ENCODE results near the gene WWOX. TPM values are rescaled to one million over a fixed set of nuclear protein-coding genes. Genes with fewer than 3 reads are reported as not detected.

Gene WWOX
- total RNA-seq, 2 experiments from 2014 or later, result 20.2 to 21.4 TPM

DNA sequence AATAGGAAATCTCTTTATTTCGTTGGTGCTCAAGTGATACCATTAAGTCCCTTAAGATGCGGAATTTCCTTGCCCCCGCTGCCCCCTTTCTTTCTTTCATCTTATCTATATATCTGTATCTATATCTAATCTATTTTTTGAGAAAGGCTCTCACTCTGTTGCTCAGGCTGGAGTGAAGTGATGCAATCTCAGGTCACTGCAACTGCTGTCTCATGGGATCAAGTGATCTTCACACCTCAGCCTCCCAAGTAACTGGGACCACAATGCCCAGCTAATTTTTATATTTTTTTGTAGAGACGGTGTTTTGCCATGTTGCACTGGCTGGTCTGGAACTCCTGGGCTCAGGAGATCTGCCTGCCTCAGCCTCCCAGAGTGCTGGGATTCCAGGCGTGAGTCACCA is 693.5 kb downstream of the WWOX start:
- H3K27me3 Mint-ChIP-seq (ENCODE audit: low read depth), result no peaks in the 10 kb centered on the region
- no peaks in the 10 kb centered on the region for H3K36me3 Mint-ChIP-seq (ENCODE audit: low read depth)
- H3K4me3 Mint-ChIP-seq, result no peak overlapping the region
- no peak for DNase-seq
- no peak overlapping the region for H3K27ac Mint-ChIP-seq
- H3K9me3 Mint-ChIP-seq, result no peaks in the 10 kb centered on the region
- CTCF ChIA-PET, result no interaction called here
- H3K4me1 Mint-ChIP-seq (ENCODE audit: low read depth), result peaks cover 5% of the 10 kb centered on the region
- intact Hi-C loops (cut with micrococcal nuclease), result no loop called here

- no peaks in the 10 kb centered on the region for H3K27me3 Mint-ChIP-seq (ENCODE audit: low read depth)
- H3K27ac Mint-ChIP-seq, result no peak overlapping the region
- no peak overlapping the region for H3K4me3 Mint-ChIP-seq
- H3K4me1 Mint-ChIP-seq (ENCODE audit: low read depth), result peaks cover 5% of the 10 kb centered on the region
- intact Hi-C loops (cut with micrococcal nuclease), result no loop called here
- H3K36me3 Mint-ChIP-seq (ENCODE audit: low read depth), result no peaks in the 10 kb centered on the region
- no peaks in the 10 kb centered on the region for H3K9me3 Mint-ChIP-seq
- DNase-seq, result no peak
- CTCF ChIA-PET, result interaction anchor here (0.8 kb wide), 1 partner anchor 10 kb away, joined by 3 read pairs; no protein-coding TSS in a partner anchor
Observed at GRCh38 chr16:78794581-78795250, 695.3 kb downstream of the WWOX start.

- Mint-ChIP-seq H3K27me3 (ENCODE audit: low read depth) (no peaks in the 10 kb centered on the region), H3K4me1 (ENCODE audit: low read depth) (peaks cover 2% of the 10 kb centered on the region)
- CTCF ChIA-PET, result no interaction called here
Observed at GRCh38 chr16:78795433-78795832, 696.0 kb downstream of the WWOX start.

GRCh38 chr16:78796221-78796866 is 696.9 kb downstream of the WWOX start:
- DNase-seq, result peak; percentile 24
- no peaks in the 10 kb centered on the region for H3K4me1 Mint-ChIP-seq (ENCODE audit: low read depth)
- intact Hi-C loops (cut with micrococcal nuclease), result no loop called here
- H3K36me3 Mint-ChIP-seq (ENCODE audit: low read depth), result no peaks in the 10 kb centered on the region
- no peaks in the 10 kb centered on the region for H3K9me3 Mint-ChIP-seq
- H3K4me3 Mint-ChIP-seq, result no peak overlapping the region
- CTCF ChIA-PET, result no interaction called here
- no peaks in the 10 kb centered on the region for H3K27me3 Mint-ChIP-seq (ENCODE audit: low read depth)
- H3K27ac Mint-ChIP-seq, result no peak overlapping the region

More at GRCh38 chr16:78795433-78795832, 696.0 kb downstream of the WWOX start:
- intact Hi-C loops (cut with micrococcal nuclease), result no loop called here
- Mint-ChIP-seq H3K36me3 (ENCODE audit: low read depth) (no peaks in the 10 kb centered on the region), H3K9me3 (no peaks in the 10 kb centered on the region), H3K4me3 (no peak overlapping the region), H3K27ac (no peak overlapping the region)
- no peak for DNase-seq

DNA sequence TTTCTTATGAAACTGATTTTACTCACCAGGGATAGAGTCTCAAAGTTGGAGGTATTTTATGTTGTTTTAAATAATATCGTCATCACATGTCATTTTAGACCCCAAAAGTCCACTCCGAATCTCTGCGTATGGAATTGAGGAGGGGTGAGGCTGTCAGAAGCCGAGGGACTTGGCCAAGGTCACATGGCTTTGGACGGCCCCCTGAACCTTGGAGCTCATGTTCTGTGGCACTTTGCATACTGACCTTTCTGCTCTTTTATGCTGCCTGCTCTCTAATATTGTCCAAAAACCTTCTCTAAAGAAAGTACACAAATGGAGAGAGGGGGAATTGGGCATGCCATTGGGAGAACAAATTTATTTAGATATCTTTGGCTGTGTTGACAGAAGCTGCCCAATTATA is 700.0 kb downstream of the WWOX start:
- Mint-ChIP-seq H3K27me3 (ENCODE audit: low read depth) (no peaks in the 10 kb centered on the region), H3K4me3 (no peak overlapping the region), H3K9me3 (no peaks in the 10 kb centered on the region), H3K4me1 (ENCODE audit: low read depth) (no peaks in the 10 kb centered on the region), H3K27ac (no peak overlapping the region), H3K36me3 (ENCODE audit: low read depth) (no peaks in the 10 kb centered on the region)
- CTCF ChIA-PET, result no interaction called here
- DNase-seq, result no peak
- intact Hi-C loops (cut with micrococcal nuclease), result no loop called here

- H3K27ac Mint-ChIP-seq, result no peak overlapping the region
- intact Hi-C loops (cut with micrococcal nuclease), result no loop called here
- H3K4me1 Mint-ChIP-seq (ENCODE audit: low read depth), result no peaks in the 10 kb centered on the region
- no peaks in the 10 kb centered on the region for H3K36me3 Mint-ChIP-seq (ENCODE audit: low read depth)
- H3K27me3 Mint-ChIP-seq (ENCODE audit: low read depth), result no peaks in the 10 kb centered on the region
- CTCF ChIA-PET, result interaction anchor here (0.6 to 0.9 kb wide), 2 partner anchors 30 to 353 kb away, joined by 3 to 4 read pairs; no protein-coding TSS in a partner anchor
- peaks cover under 1% of the 10 kb centered on the region for H3K9me3 Mint-ChIP-seq
- no peak for DNase-seq
- H3K4me3 Mint-ChIP-seq, result no peak overlapping the region
Observed at GRCh38 chr16:78800523-78800922, 701.1 kb downstream of the WWOX start.

DNA sequence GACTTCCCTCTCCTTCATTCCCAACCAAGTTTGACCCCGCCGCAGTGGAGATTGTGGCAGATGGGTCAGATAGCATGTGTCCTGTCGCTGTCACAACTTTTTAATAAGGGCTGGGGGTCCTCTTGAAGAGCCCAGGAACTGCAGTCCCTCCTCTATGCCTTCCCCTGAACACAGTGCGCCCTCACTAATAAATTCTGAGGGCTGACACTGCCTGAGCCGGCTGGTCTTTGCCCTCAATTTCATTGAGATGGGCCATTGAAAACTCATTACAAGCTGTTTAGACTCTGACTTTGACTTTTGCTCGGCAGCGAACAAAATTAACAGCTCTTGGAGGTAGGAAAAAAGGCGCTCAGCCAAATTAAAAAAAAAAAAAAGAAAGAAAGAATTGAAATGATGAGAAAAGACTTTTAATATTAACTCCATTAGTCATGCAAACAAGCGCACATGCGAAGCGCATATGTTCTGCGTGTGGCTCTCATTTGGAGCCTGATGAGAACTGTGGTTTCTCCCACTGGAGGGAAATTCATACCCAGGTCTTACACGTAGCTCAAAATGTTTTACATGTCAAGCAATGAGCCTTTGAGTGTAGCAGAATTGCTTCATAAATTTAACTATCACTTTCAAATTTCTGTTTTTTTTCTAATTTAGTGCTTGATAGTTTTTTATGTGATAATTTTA is 704.7 kb downstream of the WWOX start:
- CTCF ChIA-PET, result no interaction called here
- intact Hi-C loops (cut with micrococcal nuclease), result no loop called here
- Mint-ChIP-seq H3K36me3 (ENCODE audit: low read depth) (no peaks in the 10 kb centered on the region), H3K27me3 (ENCODE audit: low read depth) (no peaks in the 10 kb centered on the region), H3K4me3 (no peak overlapping the region), H3K27ac (no peak overlapping the region), H3K4me1 (ENCODE audit: low read depth) (no peaks in the 10 kb centered on the region), H3K9me3 (peaks cover 6% of the 10 kb centered on the region)
- no peak for DNase-seq

DNA sequence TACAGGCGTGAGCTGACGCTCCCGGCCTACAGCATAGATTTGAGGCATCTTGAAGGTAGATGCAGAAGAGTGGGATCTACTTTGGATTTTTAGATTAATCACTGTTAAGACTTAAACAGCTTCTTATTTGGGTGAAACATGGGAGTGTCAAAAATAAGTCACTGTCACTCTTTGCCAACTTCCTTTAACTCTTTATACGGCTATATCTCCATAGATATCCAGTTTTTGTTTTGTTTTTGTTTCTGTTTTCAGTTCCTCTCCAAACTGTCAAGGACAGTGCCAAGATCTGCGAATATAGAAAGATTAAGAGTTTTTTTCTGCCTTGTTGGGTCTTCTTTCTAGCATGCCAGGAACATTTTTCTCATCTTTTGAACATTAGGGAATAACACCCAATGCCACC is 706.1 kb downstream of the WWOX start:
- no peak for DNase-seq
- H3K27me3 Mint-ChIP-seq (ENCODE audit: low read depth), result no peaks in the 10 kb centered on the region
- CTCF ChIA-PET, result interaction anchor here (0.7 kb wide), 1 partner anchor 810 kb away, joined by 3 read pairs; no protein-coding TSS in a partner anchor
- H3K4me3 Mint-ChIP-seq, result no peak overlapping the region
- H3K36me3 Mint-ChIP-seq (ENCODE audit: low read depth), result no peaks in the 10 kb centered on the region
- intact Hi-C loops (cut with micrococcal nuclease), result no loop called here
- no peaks in the 10 kb centered on the region for H3K4me1 Mint-ChIP-seq (ENCODE audit: low read depth)
- peaks cover 6% of the 10 kb centered on the region for H3K9me3 Mint-ChIP-seq
- no peak overlapping the region for H3K27ac Mint-ChIP-seq

DNA sequence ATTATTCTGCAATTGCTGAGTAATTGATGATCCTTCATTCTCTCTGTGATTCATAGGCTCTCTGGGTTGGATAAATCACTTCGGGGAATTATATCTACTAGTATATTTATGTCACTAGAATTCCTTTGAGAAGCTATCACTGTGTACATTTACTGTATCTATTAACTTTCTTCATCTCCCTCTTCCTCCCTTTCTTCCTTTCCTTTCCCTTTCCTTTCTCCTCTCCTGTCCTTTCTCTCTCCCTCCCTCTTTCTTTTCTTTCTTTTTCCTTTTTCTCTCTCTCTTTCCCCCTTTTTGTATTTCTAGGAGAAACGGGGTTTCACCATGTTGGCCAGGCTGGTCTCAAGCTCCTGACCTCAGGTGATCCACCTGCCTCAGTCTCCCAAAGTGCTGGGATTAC is 711.8 kb downstream of the WWOX start:
- intact Hi-C loops (cut with micrococcal nuclease), result no loop called here
- Mint-ChIP-seq H3K4me3 (no peak overlapping the region), H3K4me1 (ENCODE audit: low read depth) (no peaks in the 10 kb centered on the region), H3K36me3 (ENCODE audit: low read depth) (no peaks in the 10 kb centered on the region), H3K9me3 (peaks cover 3% of the 10 kb centered on the region), H3K27me3 (ENCODE audit: low read depth) (no peaks in the 10 kb centered on the region), H3K27ac (no peak overlapping the region)
- CTCF ChIA-PET, result no interaction called here
- no peak for DNase-seq

- Mint-ChIP-seq H3K4me1 (ENCODE audit: low read depth) (no peaks in the 10 kb centered on the region), H3K9me3 (no peaks in the 10 kb centered on the region), H3K4me3 (no peak overlapping the region), H3K27ac (no peak overlapping the region), H3K27me3 (ENCODE audit: low read depth) (no peaks in the 10 kb centered on the region), H3K36me3 (ENCODE audit: low read depth) (no peaks in the 10 kb centered on the region)
- CTCF ChIA-PET, result no interaction called here
- intact Hi-C loops (cut with micrococcal nuclease), result no loop called here
- DNase-seq, result no peak
Observed at GRCh38 chr16:78812582-78812981, 713.1 kb downstream of the WWOX start.

- Mint-ChIP-seq H3K36me3 (ENCODE audit: low read depth) (no peaks in the 10 kb centered on the region), H3K4me1 (ENCODE audit: low read depth) (no peaks in the 10 kb centered on the region), H3K4me3 (no peak overlapping the region), H3K9me3 (no peaks in the 10 kb centered on the region), H3K27me3 (ENCODE audit: low read depth) (no peaks in the 10 kb centered on the region), H3K27ac (no peak overlapping the region)
- CTCF ChIA-PET, result no interaction called here
- DNase-seq, result no peak
- intact Hi-C loops (cut with micrococcal nuclease), result no loop called here
Observed at GRCh38 chr16:78813661-78814311, 714.3 kb downstream of the WWOX start.

GRCh38 chr16:78815713-78816112 is 716.3 kb downstream of the WWOX start:
- intact Hi-C loops (cut with micrococcal nuclease), result no loop called here
- Mint-ChIP-seq H3K4me1 (ENCODE audit: low read depth) (no peaks in the 10 kb centered on the region), H3K27ac (no peak overlapping the region), H3K36me3 (ENCODE audit: low read depth) (no peaks in the 10 kb centered on the region), H3K27me3 (ENCODE audit: low read depth) (no peaks in the 10 kb centered on the region), H3K9me3 (peaks cover 1% of the 10 kb centered on the region), H3K4me3 (no peak overlapping the region)
- CTCF ChIA-PET, result no interaction called here
- DNase-seq, result no peak
